HG03469 (cell line): Measurements from ENCODE around the gene MYL9.

Experiments
- ATAC-seq: cut with Tn5 transposase; IDR thresholded peaks from one replicate; pipeline ENCODE4 v1.9.1; 2021; ENCODE audit warnings: mild to moderate bottlenecking, moderate library complexity, moderate number of reproducible peaks; ENCODE audit not compliant: unreplicated experiment

Gene MYL9

DNA sequence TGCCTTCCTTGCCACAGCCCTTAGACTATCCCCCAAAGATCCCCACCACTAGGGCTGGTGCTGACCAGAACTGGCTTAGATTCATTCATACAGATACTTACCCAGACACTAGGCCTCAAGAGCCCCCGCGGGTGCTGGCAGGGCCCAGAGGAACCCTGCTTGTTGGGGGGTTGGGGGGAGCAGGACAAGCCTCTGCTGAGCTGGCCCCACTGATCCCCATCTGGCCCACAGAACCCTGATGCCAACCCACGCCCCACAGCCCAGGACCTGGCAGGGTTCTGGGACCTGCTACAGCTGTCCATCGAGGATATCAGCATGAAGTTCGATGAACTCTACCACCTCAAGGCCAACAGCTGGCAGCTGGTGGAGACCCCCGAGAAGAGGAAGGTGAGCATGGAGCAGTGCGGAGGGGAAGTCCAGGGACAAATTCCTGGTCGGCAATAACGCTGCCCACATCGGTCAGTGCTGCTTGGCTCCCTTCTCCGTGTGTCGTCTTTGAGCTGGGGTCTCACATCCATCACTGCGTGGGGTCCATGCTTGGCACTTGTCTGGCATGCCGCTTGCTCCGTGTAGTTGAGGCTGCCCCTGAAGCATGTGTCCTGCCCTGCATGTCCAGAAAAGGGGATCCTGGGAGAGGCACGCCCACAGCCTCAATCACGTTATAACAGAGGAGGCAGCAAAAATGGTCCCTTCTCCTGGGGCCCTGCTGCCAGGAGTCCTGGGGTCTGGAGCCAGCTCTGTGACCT lies 15.5 kb upstream of the MYL9 start:
- no peak for ATAC-seq

GRCh38 chr20:36526521-36527011 lies 14.8 kb upstream of the MYL9 start:
- ATAC-seq: no peak

DNA sequence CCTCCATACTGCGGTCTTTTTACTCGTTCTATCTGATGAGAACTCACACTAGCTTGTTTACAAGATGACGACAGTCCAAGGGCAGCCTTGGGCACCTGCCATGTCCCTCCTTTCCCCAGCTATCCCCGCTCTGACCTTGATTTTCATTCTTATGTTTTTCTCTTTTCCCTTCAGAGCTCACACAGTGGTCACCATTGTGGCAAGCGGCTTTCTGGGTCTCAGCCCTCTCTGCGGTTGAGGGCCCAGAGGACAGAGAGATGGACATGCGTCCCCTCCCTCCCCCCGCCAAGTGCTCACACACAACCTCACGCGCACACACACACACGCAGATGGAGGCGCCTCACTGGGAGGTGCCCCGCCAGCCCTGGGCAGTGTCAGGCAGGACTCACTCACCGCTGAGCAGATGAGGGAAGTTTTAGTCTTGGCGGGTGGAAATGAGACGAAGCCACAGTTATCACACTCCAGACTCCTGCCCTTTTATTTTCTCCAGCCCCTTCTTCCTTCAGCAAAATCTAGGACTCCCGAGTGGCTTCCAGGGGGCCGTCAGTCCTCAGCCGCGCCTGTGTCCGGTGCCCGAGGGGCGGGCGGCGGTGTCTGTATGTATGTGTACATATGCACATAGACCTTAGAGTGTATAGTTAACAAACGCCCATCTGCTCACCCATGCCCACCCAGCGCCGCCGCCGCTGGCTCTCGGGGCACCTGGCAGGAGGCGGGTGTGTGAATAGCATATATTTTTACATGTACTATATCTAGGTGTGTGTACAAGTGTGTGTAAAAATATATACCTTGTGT lies 13.8 kb upstream of the MYL9 start:
- no peak for ATAC-seq

GRCh38 chr20:36528176-36528874 lies 13.0 kb upstream of the MYL9 start:
- ATAC-seq: no peak

DNA sequence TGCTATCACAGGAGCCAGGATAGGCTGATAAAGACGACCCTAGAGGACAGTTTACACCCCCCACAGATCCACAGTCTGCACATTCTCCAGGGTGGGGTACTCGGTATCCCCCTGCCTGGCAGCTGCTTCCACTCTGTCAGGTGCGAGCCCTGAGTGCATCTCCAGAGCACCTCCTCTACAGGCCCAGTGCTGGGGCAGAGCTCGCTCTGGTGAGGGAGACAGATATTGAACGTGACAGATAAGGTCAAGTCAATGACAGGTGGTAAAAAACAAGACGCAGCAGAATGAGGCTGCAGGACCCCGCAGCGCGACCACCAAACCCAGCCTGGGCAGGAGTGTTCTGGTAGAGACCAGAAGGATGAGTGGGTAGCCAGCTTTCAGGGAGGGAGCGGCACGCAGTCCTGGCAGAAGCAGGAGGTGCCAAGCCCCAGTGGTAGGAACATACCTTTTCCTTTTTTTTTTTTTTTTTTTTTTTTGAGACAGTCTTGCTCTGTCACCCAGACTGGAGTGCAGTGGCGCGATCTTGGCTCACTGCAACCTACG lies 12.4 kb upstream of the MYL9 start:
- no peak for ATAC-seq

- no peak for ATAC-seq
These were observed 8.9 kb upstream of the MYL9 start for GRCh38 chr20:36532388-36532787.

GRCh38 chr20:36532822-36533221 lies 8.5 kb upstream of the MYL9 start:
- ATAC-seq: no peak

GRCh38 chr20:36538026-36538722 lies 3.1 kb upstream of the MYL9 start:
- ATAC-seq: no peak

DNA sequence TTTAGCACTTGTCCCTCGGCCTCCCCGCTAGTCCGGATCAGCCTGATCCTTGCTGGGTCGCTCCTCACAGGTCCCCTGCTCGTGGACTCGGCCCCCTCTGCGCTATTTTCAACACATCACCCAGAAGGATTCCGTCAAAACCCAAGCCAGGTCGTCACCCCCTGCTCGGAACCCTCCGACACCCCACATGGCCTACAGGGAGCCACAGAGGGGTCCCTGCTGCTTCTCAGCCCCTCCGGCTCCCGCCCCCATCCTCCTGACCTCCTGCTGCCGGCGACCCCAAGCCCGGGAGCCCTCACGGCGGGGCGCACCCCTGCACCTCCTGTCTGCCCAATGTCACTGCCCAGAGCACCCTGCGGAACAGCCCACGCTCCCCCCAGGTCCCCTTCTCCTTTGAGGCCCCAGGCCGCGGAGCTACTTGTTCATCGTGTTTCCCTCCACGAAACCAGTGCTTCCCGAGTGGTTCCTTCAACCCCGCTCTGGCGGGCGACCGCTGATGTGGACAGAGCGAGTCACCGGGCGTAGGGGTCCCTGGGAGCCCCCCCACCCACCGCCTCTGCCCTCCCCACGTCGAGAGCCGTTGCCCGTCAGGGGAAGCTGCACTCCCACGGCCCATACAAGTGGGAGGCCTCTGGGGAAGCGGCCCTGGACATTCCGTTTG lies 638 bp upstream of the MYL9 start:
- no peak for ATAC-seq

DNA sequence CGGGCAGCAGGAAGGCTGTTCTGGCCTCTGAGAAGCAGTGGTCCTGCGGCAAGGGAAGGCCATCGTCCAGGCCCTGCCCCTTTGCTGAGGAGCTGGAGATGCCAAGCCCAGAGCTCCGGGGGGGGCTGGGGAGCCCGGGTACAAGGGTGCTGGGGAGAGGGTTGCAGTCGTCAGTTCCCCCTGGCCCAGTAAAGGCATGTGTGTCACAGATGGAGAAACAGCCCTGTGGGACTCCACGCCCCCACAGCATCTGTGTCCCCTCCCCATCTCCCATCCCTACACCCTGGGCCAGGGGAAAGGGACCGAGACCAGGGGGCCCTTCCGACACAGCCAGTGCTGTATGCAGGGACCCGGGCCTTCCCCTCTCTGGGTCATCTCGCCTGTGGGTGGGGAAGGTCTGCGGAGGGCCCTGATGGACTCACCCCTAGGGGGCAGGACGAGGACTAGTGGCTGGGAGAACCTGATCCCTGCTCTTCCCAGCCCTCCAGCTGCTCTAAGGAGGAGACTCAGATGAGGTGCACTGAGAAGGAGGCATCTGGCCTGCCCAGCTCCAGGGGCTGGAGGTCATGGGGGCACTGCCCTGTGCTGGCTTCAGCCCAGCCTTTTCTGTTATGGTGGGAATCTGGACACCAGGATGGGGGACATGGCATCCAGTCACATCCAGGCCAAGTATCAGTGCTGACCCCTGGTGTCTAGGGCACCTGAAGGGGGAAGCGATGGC lies 609 bp downstream of the MYL9 start:
- ATAC-seq: no peak

GRCh38 chr20:36542516-36543183 lies 1.3 kb downstream of the MYL9 start:
- ATAC-seq: no peak

- ATAC-seq: no peak
These were observed 2.1 kb downstream of the MYL9 start for GRCh38 chr20:36543184-36544133.

DNA sequence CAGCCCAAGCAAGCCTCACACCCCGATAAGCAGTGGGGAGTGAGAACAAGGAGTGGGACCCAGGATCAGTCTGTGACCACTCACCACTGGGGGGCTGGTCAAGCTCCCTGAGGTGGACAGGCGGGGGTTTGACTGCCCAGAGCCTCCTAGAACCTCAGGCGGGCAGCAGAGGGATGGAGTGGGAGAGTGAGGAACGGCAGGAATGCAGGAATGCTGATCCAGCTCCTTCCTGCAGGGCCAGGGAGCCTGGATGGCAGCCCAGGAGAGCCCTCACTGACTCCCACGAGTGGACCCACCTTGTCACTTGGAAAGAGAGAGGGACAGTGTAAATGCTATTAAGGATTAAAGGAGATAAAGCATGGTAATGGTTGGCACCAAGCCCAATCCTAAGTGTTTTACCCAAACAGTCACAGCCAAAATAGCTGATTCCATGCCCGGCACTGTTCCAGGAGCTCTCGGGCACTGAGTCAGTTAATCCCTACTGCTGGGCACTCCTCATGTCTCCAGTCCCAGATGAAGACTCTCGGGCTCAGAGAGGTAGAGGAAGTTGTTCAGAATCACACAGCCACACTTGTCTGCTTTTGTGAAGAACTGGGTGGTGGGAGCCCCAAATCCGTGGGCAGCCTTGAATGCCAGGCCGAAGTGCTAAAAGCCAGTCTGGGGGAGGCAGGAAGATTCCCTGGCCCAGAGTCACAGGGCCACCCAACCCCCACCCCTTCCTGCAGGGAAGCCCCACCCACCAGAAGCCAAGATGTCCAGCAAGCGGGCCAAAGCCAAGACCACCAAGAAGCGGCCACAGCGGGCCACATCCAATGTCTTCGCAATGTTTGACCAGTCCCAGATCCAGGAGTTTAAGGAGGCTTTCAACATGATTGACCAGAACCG lies 3.1 kb downstream of the MYL9 start:
- no peak for ATAC-seq

GRCh38 chr20:36546111-36546736 lies 4.9 kb downstream of the MYL9 start:
- no peak for ATAC-seq

DNA sequence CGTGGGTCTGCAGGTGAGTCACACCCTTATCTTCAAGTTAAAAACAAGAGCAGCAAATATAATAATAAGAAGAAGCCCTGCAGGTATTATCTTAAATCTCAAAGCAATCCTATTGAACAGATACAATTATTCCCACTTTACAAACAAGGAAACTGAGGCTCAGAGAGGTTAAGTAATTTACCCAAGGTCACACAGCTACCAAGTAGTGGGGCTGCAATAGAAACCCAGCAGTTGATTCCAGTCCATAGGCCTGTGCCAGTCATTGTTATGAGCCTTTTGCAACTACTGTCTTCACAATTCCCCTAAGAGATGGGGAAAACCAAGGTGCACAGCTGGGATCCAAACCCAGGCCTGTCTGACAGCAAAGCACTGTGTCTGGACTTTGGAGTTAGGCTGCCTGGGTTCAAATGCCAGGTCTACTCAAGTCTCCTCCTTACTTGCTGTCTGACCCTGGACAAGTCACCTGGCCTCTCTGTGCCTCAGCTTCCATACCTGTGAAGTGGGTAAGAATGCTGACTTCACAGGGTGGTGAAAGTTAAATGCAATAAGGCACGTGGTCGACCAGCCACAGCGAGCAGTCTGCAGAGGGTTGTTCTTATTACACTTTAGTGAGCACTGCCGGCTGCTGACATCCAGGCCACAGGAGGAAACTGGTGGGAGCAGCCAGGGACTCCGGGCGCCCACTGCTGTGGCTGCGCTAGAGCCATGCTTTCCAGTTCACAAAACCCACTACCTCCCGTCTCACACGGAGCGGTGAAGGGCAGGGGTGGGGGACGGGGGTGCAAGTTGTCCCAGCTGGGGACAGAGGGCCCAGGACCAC lies 6.1 kb downstream of the MYL9 start:
- no peak for ATAC-seq

- no peak for ATAC-seq
These were observed 6.6 kb downstream of the MYL9 start for GRCh38 chr20:36548006-36548315.
